Tibial nerve (tissue), 4 donors: ENCODE measurements around the gene NMT1.

ENCODE experiments used
- EP300 ChIP-seq, 2 donors: sonication (generic); formaldehyde crosslinking; IDR thresholded peaks; one replicate each; pipeline ENCODE4 v1.6.1; 2017; ENCODE audit warnings: antibody characterized with exemption in 2 of 2, mild to moderate bottlenecking in 1 of 2
- POLR2A ChIP-seq, 2 donors: fragments of 450-650 bp; IDR thresholded peaks; one replicate each; pipeline ENCODE4 v1.6.1; 2017; ENCODE audit warnings: antibody characterized with exemption in 2 of 2, mild to moderate bottlenecking in 2 of 2, moderate library complexity in 2 of 2
- TF ChIP-seq, protein P1 (sequence below), 5 experiments: fragments of 200-600 bp in 3 of 5; fragments of 450-650 bp in 2 of 5; sonication (generic) in 3 of 5; IDR thresholded peaks; one replicate each; pipeline ENCODE4 v1.5.1; 2016 to 2019; ENCODE audit warnings: antibody characterized with exemption in 5 of 5, mild to moderate bottlenecking in 3 of 5, moderate library complexity in 2 of 5

- TF ChIP-seq, protein P1, sequence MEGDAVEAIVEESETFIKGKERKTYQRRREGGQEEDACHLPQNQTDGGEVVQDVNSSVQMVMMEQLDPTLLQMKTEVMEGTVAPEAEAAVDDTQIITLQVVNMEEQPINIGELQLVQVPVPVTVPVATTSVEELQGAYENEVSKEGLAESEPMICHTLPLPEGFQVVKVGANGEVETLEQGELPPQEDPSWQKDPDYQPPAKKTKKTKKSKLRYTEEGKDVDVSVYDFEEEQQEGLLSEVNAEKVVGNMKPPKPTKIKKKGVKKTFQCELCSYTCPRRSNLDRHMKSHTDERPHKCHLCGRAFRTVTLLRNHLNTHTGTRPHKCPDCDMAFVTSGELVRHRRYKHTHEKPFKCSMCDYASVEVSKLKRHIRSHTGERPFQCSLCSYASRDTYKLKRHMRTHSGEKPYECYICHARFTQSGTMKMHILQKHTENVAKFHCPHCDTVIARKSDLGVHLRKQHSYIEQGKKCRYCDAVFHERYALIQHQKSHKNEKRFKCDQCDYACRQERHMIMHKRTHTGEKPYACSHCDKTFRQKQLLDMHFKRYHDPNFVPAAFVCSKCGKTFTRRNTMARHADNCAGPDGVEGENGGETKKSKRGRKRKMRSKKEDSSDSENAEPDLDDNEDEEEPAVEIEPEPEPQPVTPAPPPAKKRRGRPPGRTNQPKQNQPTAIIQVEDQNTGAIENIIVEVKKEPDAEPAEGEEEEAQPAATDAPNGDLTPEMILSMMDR (IDR thresholded peaks at IDR 0.05), result no peak
- no peak for TF ChIP-seq POLR2A (IDR thresholded peaks at IDR 0.05)
- TF ChIP-seq EP300 (IDR thresholded peaks at IDR 0.05), result no peak
Measured at GRCh38 chr17:45118691-45119090, 57.6 kb downstream of the NMT1 start.
